Uterus (tissue), 4 donors: ENCODE results near the gene PLXDC2. TPM values are rescaled to one million over a fixed set of nuclear protein-coding genes. Genes with fewer than 3 reads are reported as not detected.

ENCODE experiments used
- DNase-seq, 2 donors: peaks; one replicate each; pipeline ENCODE4 v3.0.0-alpha.2; 2019 to 2020
- H3K27ac ChIP-seq, 2 donors: fragments of 200-600 bp; sonication (generic); 1 replicate in 1 of 2; 2 replicates in 1 of 2; pipeline ENCODE4 v1.5.1; 2016 to 2018
- H3K27me3 ChIP-seq, 2 donors: fragments of 200-600 bp; sonication (generic); one replicate each; pipeline ENCODE4 v1.5.1; 2018 to 2019; ENCODE audit warnings: control low read depth in 1 of 2
- H3K36me3 ChIP-seq, 2 donors: fragments of 200-600 bp; sonication (generic); one replicate each; pipeline ENCODE4 v1.5.1; 2019; ENCODE audit warnings: control low read depth in 1 of 2
- H3K4me1 ChIP-seq, 2 donors: fragments of 200-600 bp; sonication (generic); one replicate each; pipeline ENCODE4 v1.5.1; 2018 to 2019; ENCODE audit warnings: control low read depth in 1 of 2
- H3K4me3 ChIP-seq, 2 donors: fragments of 200-600 bp; sonication (generic); 1 replicate in 1 of 2; 2 replicates in 1 of 2; pipeline ENCODE4 v1.5.1; 2018 to 2019; ENCODE audit warnings: mild to moderate bottlenecking in 1 of 2
- H3K9me3 ChIP-seq, 2 donors: fragments of 200-600 bp; sonication (generic); one replicate each; pipeline ENCODE4 v1.5.1; 2019; ENCODE audit warnings: control low read depth in 1 of 2
- POLR2A ChIP-seq, 2 donors: fragments of 450-650 bp; IDR thresholded peaks; one replicate each; pipeline ENCODE4 v1.6.1; 2016; ENCODE audit warnings: antibody characterized with exemption in 2 of 2, mild to moderate bottlenecking in 1 of 2, moderate library complexity in 1 of 2
- intact Hi-C: fragments of 100-400 bp; cut with DNase I; formaldehyde crosslinking; loops from one replicate; pipeline ENCODE4 v1.15.1; 2023; ENCODE audit warnings: low total_unique reads
- total RNA-seq, 4 donors: library from RNA; depleted of rRNA in 3 of 4; stranded (reverse); fragments of >200 nt in 3 of 4; gene quantifications; one replicate each; pipeline versions ENCODE4 v1.1.0 to v1.2.4, GENCODE V29; 2014 to 2023
- TF ChIP-seq, protein P1 (sequence below), 4 experiments: fragments of 200-600 bp in 2 of 4; fragments of 450-650 bp in 2 of 4; sonication (generic) in 2 of 4; IDR thresholded peaks; one replicate each; pipeline ENCODE4 v1.5.1; 2016 to 2019; ENCODE audit warnings: antibody characterized with exemption in 4 of 4, mild to moderate bottlenecking in 2 of 4, moderate library complexity in 1 of 4
- donor health status: DM: yes; HTN: yes; CAD: no.

PLXDC2 gene
- total RNA-seq, 4 donors from 2014 or later = 39.4 to 59.2 (median 52.2) TPM

DNA sequence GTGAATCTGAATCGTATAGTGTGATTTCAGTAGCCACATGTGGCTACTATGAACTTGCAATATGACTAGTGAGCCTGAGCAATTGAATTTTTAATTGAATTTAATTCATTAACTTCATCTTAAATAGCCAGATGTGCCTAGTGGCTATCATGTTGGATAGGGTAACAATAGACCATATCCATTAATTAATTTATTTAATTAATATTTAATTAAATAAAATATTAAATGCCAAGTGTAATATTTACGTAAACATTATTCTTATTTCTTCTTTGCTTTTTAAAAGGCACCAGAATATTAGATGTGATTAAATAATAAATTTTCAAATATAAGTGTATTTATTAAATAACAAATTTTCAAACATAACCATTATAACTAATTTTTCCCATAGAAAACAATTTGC, 354.4 kb downstream of the PLXDC2 start:
- intact Hi-C loops = no loop called here
- Histone ChIP-seq H3K9me3 (no peaks in the 10 kb centered on the region), H3K27ac (no peak overlapping the region), H3K36me3 (no peaks in the 10 kb centered on the region), H3K27me3 (no peaks in the 10 kb centered on the region), H3K4me1 (no peaks in the 10 kb centered on the region), H3K4me3 (no peak overlapping the region)
- TF ChIP-seq POLR2A (IDR thresholded peaks at IDR 0.05) = no peak
- TF ChIP-seq, protein P1, sequence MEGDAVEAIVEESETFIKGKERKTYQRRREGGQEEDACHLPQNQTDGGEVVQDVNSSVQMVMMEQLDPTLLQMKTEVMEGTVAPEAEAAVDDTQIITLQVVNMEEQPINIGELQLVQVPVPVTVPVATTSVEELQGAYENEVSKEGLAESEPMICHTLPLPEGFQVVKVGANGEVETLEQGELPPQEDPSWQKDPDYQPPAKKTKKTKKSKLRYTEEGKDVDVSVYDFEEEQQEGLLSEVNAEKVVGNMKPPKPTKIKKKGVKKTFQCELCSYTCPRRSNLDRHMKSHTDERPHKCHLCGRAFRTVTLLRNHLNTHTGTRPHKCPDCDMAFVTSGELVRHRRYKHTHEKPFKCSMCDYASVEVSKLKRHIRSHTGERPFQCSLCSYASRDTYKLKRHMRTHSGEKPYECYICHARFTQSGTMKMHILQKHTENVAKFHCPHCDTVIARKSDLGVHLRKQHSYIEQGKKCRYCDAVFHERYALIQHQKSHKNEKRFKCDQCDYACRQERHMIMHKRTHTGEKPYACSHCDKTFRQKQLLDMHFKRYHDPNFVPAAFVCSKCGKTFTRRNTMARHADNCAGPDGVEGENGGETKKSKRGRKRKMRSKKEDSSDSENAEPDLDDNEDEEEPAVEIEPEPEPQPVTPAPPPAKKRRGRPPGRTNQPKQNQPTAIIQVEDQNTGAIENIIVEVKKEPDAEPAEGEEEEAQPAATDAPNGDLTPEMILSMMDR (IDR thresholded peaks at IDR 0.05) = no peak
- DNase-seq = no peak

DNA sequence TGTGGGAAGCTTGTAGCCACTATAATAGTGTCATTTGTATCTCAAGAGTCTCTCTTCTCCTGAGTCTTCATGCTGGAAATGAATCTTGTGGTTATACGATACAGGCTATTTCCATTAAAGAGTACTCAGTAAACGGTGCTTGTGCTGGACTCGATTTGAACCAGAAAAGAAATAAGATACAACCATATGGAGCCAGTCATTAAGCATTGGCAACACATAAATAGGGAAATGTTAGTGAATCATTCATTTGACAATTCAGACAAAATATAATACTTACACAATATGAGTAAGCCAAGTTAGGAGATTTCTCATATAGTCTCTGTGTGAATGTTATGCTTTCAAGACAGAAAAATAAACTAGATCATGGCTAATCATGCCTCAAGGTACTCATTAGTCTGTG, 356.8 kb downstream of the PLXDC2 start:
- H3K27ac ChIP-seq = no peak overlapping the region
- no peak overlapping the region for H3K4me3 ChIP-seq
- no peaks in the 10 kb centered on the region for H3K4me1 ChIP-seq
- TF ChIP-seq, protein P1 (IDR thresholded peaks at IDR 0.05) = no peak
- no peak for TF ChIP-seq POLR2A (IDR thresholded peaks at IDR 0.05)
- intact Hi-C loops = no loop called here
- DNase-seq = no peak
- H3K27me3 ChIP-seq = no peaks in the 10 kb centered on the region
- no peaks in the 10 kb centered on the region for H3K9me3 ChIP-seq
- H3K36me3 ChIP-seq = no peaks in the 10 kb centered on the region

DNA sequence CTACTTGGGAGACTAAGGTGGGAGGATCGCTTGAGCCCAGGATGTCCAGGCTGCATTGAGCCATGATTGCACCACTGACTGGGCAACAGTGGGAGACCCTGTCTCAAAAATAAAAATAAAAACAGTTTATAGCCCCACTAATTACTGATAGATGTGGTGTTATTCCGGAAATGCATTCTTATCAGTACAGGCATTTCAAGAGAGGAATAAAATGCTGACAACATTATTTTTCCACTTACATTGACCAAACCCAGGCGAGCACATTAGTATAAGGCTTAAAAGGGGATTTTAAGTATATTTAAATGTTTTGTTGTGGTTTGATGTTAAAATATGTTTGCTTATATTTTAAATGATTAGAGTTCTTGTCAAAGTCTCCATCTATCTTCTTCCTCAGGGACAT, 359.5 kb downstream of the PLXDC2 start:
- Histone ChIP-seq H3K4me3 (no peak overlapping the region), H3K27me3 (no peaks in the 10 kb centered on the region), H3K9me3 (no peaks in the 10 kb centered on the region), H3K36me3 (no peaks in the 10 kb centered on the region), H3K27ac (no peak overlapping the region), H3K4me1 (no peaks in the 10 kb centered on the region)
- DNase-seq = no peak
- TF ChIP-seq, protein P1 (IDR thresholded peaks at IDR 0.05) = no peak
- TF ChIP-seq POLR2A (IDR thresholded peaks at IDR 0.05) = no peak
- intact Hi-C loops = no loop called here

DNA sequence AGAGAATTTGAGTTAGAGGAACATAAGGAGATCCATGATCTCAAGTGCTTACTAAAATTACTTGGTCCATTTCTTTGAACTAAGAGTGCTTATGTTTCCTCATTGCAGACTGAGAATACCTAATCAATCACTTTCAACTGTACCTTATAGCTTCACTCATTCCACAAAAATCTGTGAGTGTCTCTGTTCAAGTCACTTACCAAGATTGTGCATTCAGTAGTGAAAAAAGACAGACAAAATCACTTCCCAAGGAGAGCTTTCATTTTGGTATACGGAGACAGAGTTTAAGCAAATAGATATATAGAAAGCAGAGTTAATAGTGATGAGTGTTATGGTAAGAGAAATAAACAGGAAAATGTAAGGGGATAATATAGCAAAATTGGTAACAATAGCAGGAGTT, 364.5 kb downstream of the PLXDC2 start:
- Histone ChIP-seq H3K4me3 (no peak overlapping the region), H3K27ac (no peak overlapping the region), H3K4me1 (no peaks in the 10 kb centered on the region), H3K27me3 (no peaks in the 10 kb centered on the region), H3K36me3 (no peaks in the 10 kb centered on the region), H3K9me3 (no peaks in the 10 kb centered on the region)
- TF ChIP-seq, protein P1 (IDR thresholded peaks at IDR 0.05) = no peak
- no peak for TF ChIP-seq POLR2A (IDR thresholded peaks at IDR 0.05)
- DNase-seq = no peak
- intact Hi-C loops = no loop called here

DNA sequence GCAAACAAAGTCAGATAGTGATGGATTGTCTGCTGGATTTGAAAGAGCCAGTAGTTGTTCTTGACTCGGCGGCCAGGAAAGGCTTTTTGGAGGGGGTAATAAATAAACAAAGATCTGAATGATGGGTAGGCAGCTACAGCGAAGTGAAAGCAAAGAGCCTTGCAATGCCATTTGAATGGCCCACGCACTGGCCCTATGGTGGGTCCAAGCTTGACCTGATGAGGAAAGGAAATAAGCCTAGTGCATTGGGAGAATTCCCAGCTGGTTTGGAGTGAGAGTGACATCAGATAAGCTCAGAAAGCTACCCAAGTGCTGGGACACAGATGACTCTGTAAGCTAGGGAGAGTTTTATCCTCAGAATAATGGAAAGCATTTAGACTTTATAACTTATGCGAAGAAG, 365.2 kb downstream of the PLXDC2 start:
- Histone ChIP-seq H3K36me3 (no peaks in the 10 kb centered on the region), H3K4me3 (no peak overlapping the region), H3K27me3 (no peaks in the 10 kb centered on the region), H3K27ac (no peak overlapping the region), H3K9me3 (no peaks in the 10 kb centered on the region), H3K4me1 (no peaks in the 10 kb centered on the region)
- intact Hi-C loops = no loop called here
- no peak for DNase-seq
- TF ChIP-seq, protein P1 (IDR thresholded peaks at IDR 0.05) = no peak
- TF ChIP-seq POLR2A (IDR thresholded peaks at IDR 0.05) = no peak
